Endothelial cell (in vitro differentiated cells): ENCODE measurements around the gene SLC16A3. TPM values are rescaled to one million over a fixed set of nuclear protein-coding genes. Genes with fewer than 3 reads are reported as not detected.

Experiments used
- DNase-seq: peaks from one replicate; pipeline ENCODE4 v3.0.0; 2021; ENCODE audit warnings: low spot score
- H3K27ac Mint-ChIP-seq: one replicate; pipeline ENCODE4 v1.8.0; 2021; ENCODE audit warnings: mixed read lengths, inconsistent platforms; ENCODE audit not compliant: unreplicated experiment
- H3K27me3 Mint-ChIP-seq: one replicate; pipeline ENCODE4 v1.8.0; 2021; ENCODE audit warnings: mild to moderate bottlenecking, moderate library complexity, mixed read lengths, inconsistent platforms; ENCODE audit not compliant: unreplicated experiment
- H3K36me3 Mint-ChIP-seq: one replicate; pipeline ENCODE4 v1.8.0; 2021; ENCODE audit warnings: mild to moderate bottlenecking, low read depth, mixed read lengths, inconsistent platforms; ENCODE audit not compliant: unreplicated experiment
- H3K4me1 Mint-ChIP-seq: one replicate; pipeline ENCODE4 v1.8.0; 2021; ENCODE audit warnings: mild to moderate bottlenecking, mixed read lengths, inconsistent platforms; ENCODE audit not compliant: unreplicated experiment
- H3K4me3 Mint-ChIP-seq: one replicate; pipeline ENCODE4 v1.8.0; 2021; ENCODE audit warnings: mild to moderate bottlenecking, mixed read lengths, inconsistent platforms; ENCODE audit not compliant: unreplicated experiment
- H3K9me3 Mint-ChIP-seq: one replicate; pipeline ENCODE4 v1.8.0; 2021; ENCODE audit warnings: mixed read lengths, inconsistent platforms; ENCODE audit not compliant: unreplicated experiment
- CTCF ChIP-seq: fragments of 200-600 bp; sonication (generic); IDR thresholded peaks from one replicate; pipeline ENCODE4 v1.5.0; 2021; ENCODE audit warnings: antibody characterized with exemption; ENCODE audit not compliant: unreplicated experiment
- total RNA-seq: library from RNA; stranded (reverse); fragmentation: NEBNext Ultra II Directional; extraction: Animal tissue kit (Norgen Biotek cat#: 25700); gene quantifications from one replicate; pipeline ENCODE4 v1.2.1, GENCODE V29; 2021; ENCODE audit not compliant: unreplicated experiment

SLC16A3 gene
- total RNA-seq, 1 donor from 2014 or later: 76.2 TPM

- no peak for DNase-seq
- peaks cover 25% of the 10 kb centered on the region for H3K36me3 Mint-ChIP-seq
- H3K4me1 Mint-ChIP-seq: peaks cover 13% of the 10 kb centered on the region
- peaks cover 2% of the 10 kb centered on the region for H3K27me3 Mint-ChIP-seq
- no peak for TF ChIP-seq CTCF
- H3K27ac Mint-ChIP-seq: no peak overlapping the region
- no peaks in the 10 kb centered on the region for H3K9me3 Mint-ChIP-seq
- H3K4me3 Mint-ChIP-seq: no peak overlapping the region
Measured at GRCh38 chr17:82199496-82199895, 29.3 kb upstream of the SLC16A3 start.

GRCh38 chr17:82200135-82200534 is 28.7 kb upstream of the SLC16A3 start:
- H3K9me3 Mint-ChIP-seq: no peaks in the 10 kb centered on the region
- peaks cover 2% of the 10 kb centered on the region for H3K27me3 Mint-ChIP-seq
- peaks cover 21% of the 10 kb centered on the region for H3K36me3 Mint-ChIP-seq
- H3K27ac Mint-ChIP-seq: no peak overlapping the region
- H3K4me1 Mint-ChIP-seq: peaks cover 13% of the 10 kb centered on the region
- no peak overlapping the region for H3K4me3 Mint-ChIP-seq
- DNase-seq: no peak
- TF ChIP-seq CTCF: no peak

- TF ChIP-seq CTCF: no peak
- no peak for DNase-seq
- Mint-ChIP-seq H3K4me1 (peaks cover 13% of the 10 kb centered on the region), H3K9me3 (no peaks in the 10 kb centered on the region), H3K27me3 (peaks cover 5% of the 10 kb centered on the region), H3K36me3 (peaks cover 16% of the 10 kb centered on the region), H3K4me3 (no peak overlapping the region), H3K27ac (no peak overlapping the region)
Measured at GRCh38 chr17:82200743-82201497, 27.9 kb upstream of the SLC16A3 start.

GRCh38 chr17:82201498-82201910 is 27.3 kb upstream of the SLC16A3 start:
- no peak for DNase-seq
- no peak for TF ChIP-seq CTCF
- no peak overlapping the region for H3K27ac Mint-ChIP-seq
- H3K9me3 Mint-ChIP-seq: no peaks in the 10 kb centered on the region
- peaks cover 7% of the 10 kb centered on the region for H3K27me3 Mint-ChIP-seq
- H3K4me1 Mint-ChIP-seq: peaks cover 16% of the 10 kb centered on the region
- peaks cover 12% of the 10 kb centered on the region for H3K36me3 Mint-ChIP-seq
- no peak overlapping the region for H3K4me3 Mint-ChIP-seq

GRCh38 chr17:82202981-82203380 is 25.9 kb upstream of the SLC16A3 start:
- Mint-ChIP-seq H3K27me3 (peaks cover 4% of the 10 kb centered on the region), H3K36me3 (peaks cover 14% of the 10 kb centered on the region), H3K4me3 (no peak overlapping the region), H3K4me1 (peaks cover 13% of the 10 kb centered on the region), H3K27ac (no peak overlapping the region), H3K9me3 (no peaks in the 10 kb centered on the region)
- no peak for TF ChIP-seq CTCF
- DNase-seq: no peak
